Measurements from ENCODE around the gene SH3RF3.

The SH3RF3 gene

GRCh38 chr2:109493176-109493935, 364.4 kb downstream of the SH3RF3 start:
- TF ChIP-seq CTCF (IDR thresholded peaks at IDR 0.05) = no peak
- H3K4me2 ChIP-seq (ENCODE audit: low read length) = no peak overlapping the region
- H3K36me3 ChIP-seq (ENCODE audit: control insufficient read depth, insufficient read depth, low read length) = no peaks in the 10 kb centered on the region

GRCh38 chr2:109494351-109494750, 365.3 kb downstream of the SH3RF3 start:
- no peak overlapping the region for H3K4me2 ChIP-seq (ENCODE audit: low read length)
- no peaks in the 10 kb centered on the region for H3K27me3 ChIP-seq (ENCODE audit: control insufficient read depth, insufficient read depth, low read length)
- no peak overlapping the region for H3K9ac ChIP-seq
- no peaks in the 10 kb centered on the region for H3K36me3 ChIP-seq (ENCODE audit: control insufficient read depth, insufficient read depth, low read length)
- no peak overlapping the region for H3K4me3 ChIP-seq (ENCODE audit: low read depth, low read length)
- no peak overlapping the region for H3K27ac ChIP-seq
- no peak overlapping the region for H2AFZ ChIP-seq
- H3K9me3 ChIP-seq (ENCODE audit: control insufficient read depth, low read length) = no peaks in the 10 kb centered on the region
- TF ChIP-seq CTCF (IDR thresholded peaks at IDR 0.05) = no peak
- H3K79me2 ChIP-seq = no peaks in the 10 kb centered on the region
- H3K4me1 ChIP-seq = no peaks in the 10 kb centered on the region

More at GRCh38 chr2:109493176-109493935, 364.4 kb downstream of the SH3RF3 start:
- Histone ChIP-seq H3K9me3 (ENCODE audit: control insufficient read depth, low read length) (no peaks in the 10 kb centered on the region), H2AFZ (no peak overlapping the region), H3K9ac (no peak overlapping the region), H3K27ac (no peak overlapping the region), H3K79me2 (no peaks in the 10 kb centered on the region), H3K4me3 (ENCODE audit: low read depth, low read length) (no peak overlapping the region), H3K4me1 (no peaks in the 10 kb centered on the region), H3K27me3 (ENCODE audit: control insufficient read depth, insufficient read depth, low read length) (no peaks in the 10 kb centered on the region)

GRCh38 chr2:109497463-109497862, 368.5 kb downstream of the SH3RF3 start:
- Histone ChIP-seq H3K79me2 (no peaks in the 10 kb centered on the region), H3K9me3 (ENCODE audit: control insufficient read depth, low read length) (no peaks in the 10 kb centered on the region), H3K4me2 (ENCODE audit: low read length) (no peak overlapping the region), H3K27me3 (ENCODE audit: control insufficient read depth, insufficient read depth, low read length) (no peaks in the 10 kb centered on the region), H3K27ac (no peak overlapping the region), H2AFZ (no peak overlapping the region), H3K4me3 (ENCODE audit: low read depth, low read length) (no peak overlapping the region), H3K36me3 (ENCODE audit: control insufficient read depth, insufficient read depth, low read length) (no peaks in the 10 kb centered on the region), H3K4me1 (no peaks in the 10 kb centered on the region), H3K9ac (no peak overlapping the region)
- no peak for TF ChIP-seq CTCF (IDR thresholded peaks at IDR 0.05)

GRCh38 chr2:109497911-109498870, 369.2 kb downstream of the SH3RF3 start:
- no peak overlapping the region for H3K9ac ChIP-seq
- TF ChIP-seq CTCF (IDR thresholded peaks at IDR 0.05) = no peak
- H3K4me3 ChIP-seq (ENCODE audit: low read depth, low read length) = no peak overlapping the region
- H3K27me3 ChIP-seq (ENCODE audit: control insufficient read depth, insufficient read depth, low read length) = no peaks in the 10 kb centered on the region
- H3K4me2 ChIP-seq (ENCODE audit: low read length) = no peak overlapping the region
- H3K4me1 ChIP-seq = no peaks in the 10 kb centered on the region
- H3K9me3 ChIP-seq (ENCODE audit: control insufficient read depth, low read length) = no peaks in the 10 kb centered on the region
- H2AFZ ChIP-seq = no peak overlapping the region
- H3K36me3 ChIP-seq (ENCODE audit: control insufficient read depth, insufficient read depth, low read length) = no peaks in the 10 kb centered on the region
- H3K27ac ChIP-seq = no peak overlapping the region
- H3K79me2 ChIP-seq = no peaks in the 10 kb centered on the region
